ENCODE measurements around the gene TELO2.

Gene TELO2

DNA sequence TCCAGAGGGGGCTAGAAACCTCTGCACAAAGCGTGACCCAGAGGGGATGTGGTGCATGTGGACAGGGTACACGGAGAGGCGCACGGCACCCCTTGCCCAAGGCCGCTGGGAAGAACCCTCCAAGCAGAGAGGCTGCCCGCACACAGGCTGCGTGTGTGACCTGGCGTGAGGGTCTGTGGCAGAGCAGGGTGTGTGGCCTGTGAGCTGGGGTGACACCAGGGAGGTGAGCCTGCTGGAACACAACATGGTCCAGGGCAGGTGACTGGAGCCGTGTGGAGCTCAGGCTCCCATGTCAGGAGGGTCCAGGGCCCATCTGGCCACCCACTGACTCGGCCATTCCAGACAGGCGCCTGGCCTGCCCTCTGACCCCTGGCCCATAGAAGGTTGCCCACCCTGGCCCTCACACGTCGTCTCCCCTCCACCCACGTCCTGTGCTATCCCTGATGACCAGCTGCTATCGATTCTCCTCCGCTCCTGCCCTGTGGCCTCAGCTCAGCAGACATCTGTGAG is 25.5 kb downstream of the TELO2 start:
- DNase-seq (ENCODE audit: low read depth, low spot score): no peak

GRCh38 chr16:1519831-1520230 is 26.7 kb downstream of the TELO2 start:
- no peak for DNase-seq (ENCODE audit: low read depth, low spot score)

DNA sequence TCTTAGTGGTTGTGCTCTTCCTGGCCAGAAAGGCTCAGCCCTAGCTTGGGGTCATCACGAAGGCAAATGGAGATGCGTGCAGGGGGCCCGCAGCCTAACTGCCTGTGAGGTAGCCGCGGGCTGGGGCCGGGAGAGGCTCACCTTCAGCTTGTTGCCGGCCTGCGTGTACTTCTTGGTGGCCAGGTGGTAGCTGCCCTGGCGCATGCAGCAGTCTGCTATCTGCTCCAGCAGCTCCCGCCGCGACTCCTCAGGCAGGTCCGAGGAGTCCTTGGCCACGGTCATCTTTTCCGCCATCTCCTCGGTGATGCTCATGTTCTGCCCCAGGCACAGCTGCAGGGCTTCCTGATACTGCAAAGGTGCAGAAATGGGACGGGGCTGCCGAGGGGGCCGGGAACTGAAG is 27.3 kb downstream of the TELO2 start:
- no peak for DNase-seq (ENCODE audit: low read depth, low spot score)

DNA sequence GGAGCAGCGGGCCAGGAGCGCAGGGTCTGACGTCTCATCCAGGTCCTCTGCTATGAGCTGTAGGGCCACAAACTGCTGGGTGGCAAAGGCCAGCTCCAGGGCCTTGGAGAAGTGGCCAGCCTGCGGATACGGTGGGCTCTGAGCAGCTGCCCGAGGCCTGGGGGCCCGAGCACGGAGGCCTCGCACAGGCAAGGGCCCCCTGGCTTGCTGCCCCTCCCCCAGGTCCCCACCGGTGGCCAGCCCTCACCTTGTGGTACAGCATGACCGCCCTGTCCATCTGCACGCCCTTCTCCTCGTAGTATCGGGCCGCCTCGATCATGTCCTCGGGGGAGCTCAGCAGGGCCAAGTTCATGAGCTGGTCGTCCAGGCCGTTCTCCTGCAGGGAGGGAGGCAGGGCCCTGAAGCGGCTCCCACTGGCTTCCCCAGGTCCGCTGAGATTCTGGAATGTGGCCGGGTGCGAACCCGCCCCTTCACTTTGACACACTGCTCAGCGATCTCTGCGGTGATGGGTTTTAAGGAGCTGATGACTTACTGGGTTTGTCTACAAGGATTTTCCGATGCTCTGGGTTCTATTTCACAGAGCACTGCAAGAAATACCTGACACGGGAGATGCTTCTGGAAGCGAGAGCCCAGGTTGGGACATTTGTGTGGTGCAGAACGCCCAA is 30.6 kb downstream of the TELO2 start:
- DNase-seq (ENCODE audit: low read depth, low spot score): no peak

GRCh38 chr16:1524366-1524765 is 31.2 kb downstream of the TELO2 start:
- DNase-seq (ENCODE audit: low read depth, low spot score): no peak

- DNase-seq (ENCODE audit: low read depth, low spot score): no peak
Observed at GRCh38 chr16:1525871-1526607, 32.9 kb downstream of the TELO2 start.

DNA sequence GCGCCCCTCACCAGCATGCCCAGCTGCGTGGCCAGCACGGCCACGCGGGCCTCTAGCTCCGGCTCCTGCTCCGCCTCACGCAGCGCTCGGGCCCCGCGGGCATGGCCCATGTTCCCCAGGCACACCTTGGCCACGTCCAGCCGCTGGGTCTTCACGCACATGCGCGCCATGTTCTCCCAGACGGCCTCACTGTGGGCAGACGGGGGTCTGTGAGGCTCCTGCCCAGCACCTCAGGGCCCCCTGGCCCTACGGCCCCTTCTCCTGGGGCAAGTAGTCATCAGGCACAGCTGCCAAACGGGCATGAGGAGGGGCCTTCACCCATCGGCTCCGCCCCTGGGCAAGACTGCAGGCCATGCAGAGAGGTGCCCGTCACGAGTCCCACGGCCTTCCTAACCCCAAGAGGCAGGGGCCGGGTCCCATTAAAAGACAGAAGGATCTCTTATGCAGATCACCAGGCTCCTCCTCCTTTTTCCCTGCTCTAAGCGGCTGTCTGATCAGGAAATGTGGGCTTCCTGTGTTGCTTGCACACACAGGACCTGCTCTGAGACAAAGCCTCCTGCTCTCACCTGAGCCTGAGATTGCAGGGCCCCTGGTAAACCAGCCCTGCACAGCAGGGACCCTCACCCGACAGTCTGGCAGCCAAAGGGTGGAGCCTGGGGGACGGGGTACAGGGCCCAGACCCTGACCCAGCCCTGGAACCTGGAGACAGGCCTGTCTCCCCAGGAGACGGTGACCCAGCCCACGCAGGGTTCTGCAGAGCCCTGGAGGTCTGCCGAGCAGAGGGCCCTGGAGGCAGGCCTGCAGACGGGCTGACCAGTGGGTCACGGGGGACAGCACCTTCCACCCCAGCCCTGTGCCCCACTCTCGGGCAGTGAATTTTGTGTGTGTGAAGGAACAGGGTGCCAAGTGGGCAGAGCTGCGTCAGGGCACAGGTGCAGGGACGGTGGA is 33.7 kb downstream of the TELO2 start:
- no peak for DNase-seq (ENCODE audit: low read depth, low spot score)

DNA sequence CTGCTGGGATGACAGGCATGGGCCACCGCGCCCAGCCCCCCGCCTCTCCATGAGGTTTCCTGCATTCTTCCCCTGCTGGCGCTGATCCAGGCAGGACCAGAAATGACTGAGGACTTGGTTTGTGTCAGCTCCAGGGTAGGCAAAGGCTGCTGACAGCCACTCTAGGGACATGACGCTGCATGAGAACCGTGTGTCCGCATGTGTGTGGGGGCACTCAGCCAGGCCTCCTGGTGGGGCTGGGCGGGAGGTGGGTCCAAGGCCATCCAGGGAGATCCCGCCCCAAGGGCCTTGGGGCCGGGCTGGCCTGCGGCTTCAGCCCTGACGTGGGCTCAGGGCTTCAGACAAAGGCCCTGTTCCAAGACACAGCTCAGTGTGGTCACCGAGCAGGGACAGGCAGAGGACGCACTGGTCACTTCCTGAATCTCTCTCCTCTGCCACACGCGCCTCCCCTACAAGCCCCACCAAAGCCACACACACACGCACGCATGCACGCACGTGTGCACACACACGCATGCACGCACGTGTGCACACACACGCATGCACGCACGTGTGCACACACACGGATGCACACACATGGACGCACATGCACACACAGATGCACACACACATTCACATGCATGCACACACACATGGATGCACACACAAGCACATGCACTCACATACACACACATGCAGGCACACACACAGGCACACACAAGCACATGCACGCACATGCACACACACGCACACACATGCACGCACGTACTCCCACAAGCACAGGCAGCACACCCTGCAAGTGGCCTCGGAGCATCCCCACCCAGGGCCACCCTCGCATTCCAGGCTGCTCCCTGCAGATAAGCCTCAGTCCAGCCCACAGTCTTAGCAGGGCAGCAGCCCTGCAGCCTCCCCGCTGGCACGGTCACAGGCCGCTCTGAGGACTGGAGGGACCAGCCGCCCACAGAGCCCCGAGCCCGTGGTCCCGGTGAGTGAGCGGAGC is 35.0 kb downstream of the TELO2 start:
- DNase-seq (ENCODE audit: low read depth, low spot score): no peak

GRCh38 chr16:1528921-1529537 is 35.9 kb downstream of the TELO2 start:
- DNase-seq (ENCODE audit: low read depth, low spot score): no peak

DNA sequence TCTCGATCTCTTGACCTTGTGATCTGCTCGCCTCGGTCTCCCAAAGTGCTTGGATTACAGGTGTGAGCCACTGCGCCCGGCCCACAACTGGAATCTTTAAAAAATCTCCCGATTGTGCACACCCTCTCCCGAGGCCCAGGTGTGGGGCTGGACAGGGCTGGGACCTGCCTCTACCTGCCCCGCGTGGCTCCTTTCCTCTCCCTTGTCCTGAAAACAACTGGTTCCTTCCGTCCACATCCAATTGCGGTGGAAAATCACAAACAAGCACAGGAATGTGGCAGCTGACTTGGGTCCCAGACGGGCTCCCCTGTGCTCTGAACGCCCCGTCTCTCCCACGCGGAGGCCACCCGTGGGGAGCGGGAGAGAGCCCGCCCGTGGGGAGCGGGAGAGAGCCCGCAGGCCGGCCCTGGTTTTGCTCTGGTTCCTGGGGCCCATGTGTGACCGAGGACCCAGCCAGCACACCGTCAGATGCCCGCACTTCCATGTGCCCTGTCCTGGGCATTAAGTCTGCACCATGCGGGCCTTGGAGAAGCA is 37.3 kb downstream of the TELO2 start:
- DNase-seq (ENCODE audit: low read depth, low spot score): no peak

DNA sequence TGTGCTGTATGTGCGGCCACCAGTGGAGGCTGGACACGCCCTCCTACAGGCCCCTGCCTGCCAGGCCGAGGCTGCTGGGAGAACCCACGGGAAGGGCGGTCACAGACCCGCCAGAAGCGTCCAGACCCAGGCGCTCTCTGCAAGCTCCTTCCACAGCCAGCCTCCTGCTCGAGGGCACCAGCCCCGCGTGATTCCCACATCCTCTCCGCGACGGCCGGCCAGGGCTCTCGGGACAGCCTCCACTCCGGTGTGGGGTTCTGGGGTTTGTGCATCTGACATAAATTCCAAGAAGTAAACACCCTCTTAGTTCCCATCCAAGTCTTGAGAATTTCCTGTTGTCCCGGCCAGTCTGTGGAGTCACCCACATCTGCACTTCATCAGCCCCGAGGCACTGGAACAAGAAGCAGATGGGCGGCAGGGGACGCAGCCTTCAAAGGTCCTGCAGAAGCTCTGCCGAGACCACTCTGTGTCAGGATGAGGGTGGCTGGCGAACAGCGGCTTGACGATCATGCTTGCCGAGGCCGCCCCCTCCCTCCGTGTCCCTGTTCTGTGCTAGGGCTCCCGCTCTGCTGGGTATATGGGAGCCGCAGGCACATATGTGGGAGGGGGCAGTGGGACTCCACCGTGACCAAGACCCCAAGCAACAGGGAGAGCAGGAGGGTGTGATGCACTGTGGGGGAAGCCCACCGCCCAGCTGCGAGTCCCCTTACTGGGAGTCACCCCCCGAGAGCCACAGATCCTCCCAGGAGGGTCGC is 37.9 kb downstream of the TELO2 start:
- no peak for DNase-seq (ENCODE audit: low read depth, low spot score)

GRCh38 chr16:1531638-1531910 is 38.4 kb downstream of the TELO2 start:
- no peak for DNase-seq (ENCODE audit: low read depth, low spot score)

DNA sequence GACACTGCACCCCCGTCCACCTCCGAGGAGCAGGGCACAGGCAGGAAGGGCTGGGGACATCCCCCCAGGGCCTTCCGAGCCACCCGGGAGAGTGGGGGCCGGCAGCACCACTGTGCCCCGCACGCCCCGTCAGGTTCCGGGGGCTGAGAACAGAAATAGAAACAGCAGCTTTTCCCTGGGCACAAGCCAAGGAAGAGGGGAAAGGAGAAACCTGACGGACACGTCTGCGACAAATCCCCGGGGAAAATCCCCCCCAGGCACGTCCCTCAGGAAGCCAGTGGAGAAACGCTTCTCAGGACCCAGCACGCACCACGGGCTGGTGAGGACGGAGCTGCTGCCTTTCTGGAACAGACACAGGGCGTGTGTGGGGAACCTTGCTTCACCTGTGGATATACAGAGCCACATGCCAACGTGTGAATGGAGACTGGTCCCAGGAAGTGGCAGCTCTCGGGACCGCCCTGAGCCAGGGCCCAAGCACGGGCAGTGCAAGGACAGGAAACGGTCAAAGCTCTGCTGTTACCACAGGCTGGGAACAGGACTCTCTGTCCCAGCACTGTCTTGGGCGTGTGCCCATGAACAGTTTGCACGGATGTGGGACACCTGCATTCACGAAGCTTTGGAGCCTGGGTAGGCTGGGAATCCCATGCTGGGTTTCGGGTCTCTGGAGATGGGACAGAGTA is 39.1 kb downstream of the TELO2 start:
- no peak for DNase-seq (ENCODE audit: low read depth, low spot score)

- DNase-seq (ENCODE audit: low read depth, low spot score): no peak
Observed at GRCh38 chr16:1532771-1533170, 39.6 kb downstream of the TELO2 start.

DNA sequence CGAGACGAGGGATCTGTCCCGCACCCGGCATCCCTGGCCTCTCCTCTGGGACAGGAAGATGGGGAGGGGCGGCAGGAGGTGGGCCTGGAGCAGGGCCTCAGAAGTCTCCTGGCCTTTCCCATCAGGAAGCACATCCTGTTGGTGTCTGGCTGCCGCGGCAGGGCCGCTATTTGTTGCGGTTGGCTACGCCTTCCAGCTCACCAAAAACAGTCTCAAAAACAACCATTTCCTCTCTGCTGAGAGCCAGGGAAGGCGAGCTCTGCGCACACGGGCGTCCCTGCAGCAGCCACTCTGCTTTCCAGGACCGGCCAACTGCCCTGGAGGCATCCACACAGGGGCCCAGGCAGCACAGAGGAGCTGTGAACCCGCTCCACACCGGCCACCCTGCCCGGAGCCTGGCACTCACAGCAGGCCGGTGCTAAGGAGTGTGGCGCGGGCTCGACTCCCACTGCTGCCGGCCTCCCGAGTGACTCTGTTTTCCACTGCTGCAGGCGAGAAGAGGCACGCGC is 40.3 kb downstream of the TELO2 start, which contains the start of gene TMEM204:
TMEM204 (plus strand) TSS at position 224 of the 509 bp plus-strand sequence. CDS start 610 bp downstream, outside the sequence.
- DNase-seq (ENCODE audit: low read depth, low spot score): no peak

DNA sequence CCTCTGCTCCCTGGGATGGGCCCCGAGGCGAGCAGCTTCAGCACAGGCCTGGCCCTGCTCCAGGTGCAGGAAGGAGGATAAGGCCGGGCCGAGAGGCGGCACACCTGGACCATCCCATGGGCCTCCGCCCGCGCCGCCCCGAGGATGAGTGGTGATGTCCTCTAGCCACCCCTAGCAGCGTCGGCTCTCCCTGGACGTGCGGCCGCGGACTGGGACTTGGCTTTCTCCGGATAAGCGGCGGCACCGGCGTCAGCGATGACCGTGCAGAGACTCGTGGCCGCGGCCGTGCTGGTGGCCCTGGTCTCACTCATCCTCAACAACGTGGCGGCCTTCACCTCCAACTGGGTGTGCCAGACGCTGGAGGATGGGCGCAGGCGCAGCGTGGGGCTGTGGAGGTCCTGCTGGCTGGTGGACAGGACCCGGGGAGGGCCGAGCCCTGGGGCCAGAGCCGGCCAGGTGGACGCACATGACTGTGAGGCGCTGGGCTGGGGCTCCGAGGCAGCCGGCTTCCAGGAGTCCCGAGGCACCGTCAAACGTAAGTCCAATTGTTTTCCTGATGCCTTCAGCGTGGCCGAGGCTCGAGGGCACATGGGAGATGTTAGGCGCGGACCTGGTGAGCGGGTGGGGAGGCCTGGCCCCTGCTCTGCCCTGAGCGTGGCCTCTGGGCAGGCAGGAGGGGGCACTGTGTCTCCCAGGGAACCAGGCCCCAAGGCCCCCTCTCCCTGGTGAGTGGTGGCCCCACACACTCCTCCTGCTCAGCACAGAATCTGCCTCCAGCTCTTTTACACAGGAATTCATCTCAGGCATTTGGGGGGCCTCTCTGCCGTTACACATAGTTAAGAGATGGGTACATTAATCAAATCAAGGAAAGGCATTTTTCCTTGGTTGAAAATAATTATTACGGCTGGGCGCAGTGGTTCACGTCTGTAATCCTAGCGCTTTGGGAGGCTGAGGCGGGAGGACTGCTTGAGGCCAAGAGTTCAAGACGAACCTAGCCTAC is 41.2 kb downstream of the TELO2 start:
- DNase-seq (ENCODE audit: low read depth, low spot score): no peak
